HCT116 (cell line): Measurements from ENCODE around the gene SYNPO. TPM values are rescaled to one million over a fixed set of nuclear protein-coding genes. Genes with fewer than 3 reads are reported as not detected.

Experiments
- ATAC-seq: fragments of 200-7000 bp; cut with Tn5 transposase; 2 replicates; pipeline ENCODE4 v1.9.1; 2020; ENCODE audit warnings: mild to moderate bottlenecking, moderate library complexity
- BruUV-seq: library from RNA; stranded (reverse); fragments of 400-500 nt; replicated peaks from 2 replicates; lab custom pipeline; 2021; lab: Mats Ljungman, UMichigan
- CTCF ChIA-PET: fragments of 300-600 bp; sonication (Branson Sonifier 250); formaldehyde crosslinking; loops from one replicate; lab custom pipeline; 2021; ENCODE audit warnings: antibody characterized with exemption; lab: Charles Lee
- POLR2A ChIA-PET: fragments of 300-600, 350-600 bp; sonication (Branson Sonifier 250); formaldehyde crosslinking; loops from one replicate; lab custom pipeline; 2021; ENCODE audit warnings: antibody characterized with exemption; lab: Charles Lee
- RAD21 ChIA-PET, 2 experiments: fragments of 300-600 bp; sonication (Branson Sonifier 250); formaldehyde crosslinking; loops; one replicate each; lab custom pipeline; 2023; ENCODE audit warnings: low total read pairs in 2 of 2; ENCODE audit not compliant: uncharacterized antibody in 2 of 2, unreplicated experiment in 2 of 2, low non-redundant PET in 1 of 2; lab: Charles Lee
- DNase-seq: peaks from one replicate; pipeline ENCODE4 v3.0.0-alpha.2; 2010; ENCODE audit warnings: low read depth, low spot score
- H2AFZ ChIP-seq: fragments of 200-600 bp; shearing (Covaris generic), sonication (generic); 2 replicates; pipeline ENCODE4 v1.6.1; 2017; ENCODE audit warnings: low read depth, mixed run types, mixed read lengths, antibody characterized with exemption, low read length; ENCODE audit not compliant: poor library complexity, severe bottlenecking
- H3K27ac ChIP-seq: 2 replicates; pipeline ENCODE4 v1.5.1; 2012; ENCODE audit warnings: low read depth, low read length
- H3K27me3 ChIP-seq: fragments of 200-600 bp; sonication (generic); 2 replicates; pipeline ENCODE4 v1.6.1; 2016; ENCODE audit warnings: mixed run types, low read length, mixed read lengths; ENCODE audit not compliant: insufficient read depth
- H3K36me3 ChIP-seq, 2 experiments: fragments of 200-500 bp in 1 of 2; fragments of 200-600 bp in 1 of 2; sonication (Bioruptor generic) in 1 of 2; sonication (generic) in 1 of 2; 2 replicates each; pipeline versions ENCODE4 v1.5.1 to v1.6.1; 2014 to 2016; ENCODE audit warnings: low read length in 2 of 2, inconsistent platforms in 1 of 2, mixed read lengths in 1 of 2, mixed run types in 1 of 2; ENCODE audit not compliant: insufficient read depth in 2 of 2, control insufficient read depth in 1 of 2
- H3K4me1 ChIP-seq, 2 experiments: fragments of 200-600 bp in 1 of 2; sonication (generic) in 1 of 2; 2 replicates each; pipeline versions ENCODE4 v1.5.1 to v1.6.1; 2012 to 2017; ENCODE audit warnings: low read length in 2 of 2, inconsistent platforms in 1 of 2, mild to moderate bottlenecking in 1 of 2, mixed read lengths in 1 of 2, mixed run types in 1 of 2, moderate library complexity in 1 of 2; ENCODE audit not compliant: insufficient read depth in 2 of 2, control insufficient read depth in 1 of 2
- H3K4me2 ChIP-seq: fragments of 200-600 bp; sonication (generic); 2 replicates; pipeline ENCODE4 v1.6.1; 2017; ENCODE audit warnings: mixed run types, low read length, mixed read lengths
- H3K4me3 ChIP-seq, 2 experiments: fragments of 200-600 bp in 1 of 2; sonication (generic) in 1 of 2; replicated peaks in 1 of 2; 2 replicates each; pipeline ENCODE4 v1.5.1; 2011 to 2016; ENCODE audit warnings: low read length in 2 of 2, control low read depth in 1 of 2, low read depth in 1 of 2, mild to moderate bottlenecking in 1 of 2, mixed read lengths in 1 of 2, mixed run types in 1 of 2
- H3K79me2 ChIP-seq: fragments of 200-600 bp; sonication (generic); 2 replicates; pipeline ENCODE4 v1.6.1; 2017; ENCODE audit warnings: mild to moderate bottlenecking, mixed run types, low read length, moderate library complexity, mixed read lengths; ENCODE audit not compliant: insufficient read depth
- H3K9ac ChIP-seq: fragments of 200-600 bp; sonication (generic); 2 replicates; pipeline ENCODE4 v1.6.1; 2016; ENCODE audit warnings: low read length, mixed read lengths
- H3K9me2 ChIP-seq: fragments of 200-600 bp; sonication (generic), shearing (Covaris generic); 2 replicates; pipeline ENCODE4 v1.6.1; 2017; ENCODE audit warnings: mixed run types, mild to moderate bottlenecking, moderate library complexity; ENCODE audit not compliant: insufficient read depth
- H3K9me3 ChIP-seq, 2 experiments: fragments of 200-500 bp in 1 of 2; fragments of 200-600 bp in 1 of 2; sonication (Bioruptor generic) in 1 of 2; sonication (generic) in 1 of 2; 2 replicates each; pipeline ENCODE4 v1.6.1; 2014 to 2017; ENCODE audit warnings: low read length in 2 of 2, mixed read lengths in 2 of 2, inconsistent platforms in 1 of 2, low read depth in 1 of 2, mild to moderate bottlenecking in 1 of 2, mixed run types in 1 of 2, moderate library complexity in 1 of 2; ENCODE audit not compliant: control insufficient read depth in 1 of 2, insufficient read depth in 1 of 2
- H4K20me1 ChIP-seq: fragments of 200-600 bp; sonication (generic), shearing (Covaris generic); 2 replicates; pipeline ENCODE4 v1.6.1; 2017; ENCODE audit warnings: mixed run types, mild to moderate bottlenecking, moderate library complexity; ENCODE audit not compliant: insufficient read depth
- ATF3 ChIP-seq: IDR thresholded peaks from 2 replicates; pipeline ENCODE4 v1.6.1; 2012
- CBX3 ChIP-seq: IDR thresholded peaks from 2 replicates; pipeline ENCODE4 v1.6.1; 2012; ENCODE audit warnings: low read depth
- EGR1 ChIP-seq: IDR thresholded peaks from 2 replicates; pipeline ENCODE4 v1.6.1; 2012; ENCODE audit warnings: low read depth
- ELF1 ChIP-seq: IDR thresholded peaks from 2 replicates; pipeline ENCODE4 v1.6.1; 2012; ENCODE audit warnings: low read depth, borderline replicate concordance
- JUND ChIP-seq: IDR thresholded peaks from 2 replicates; pipeline ENCODE4 v1.6.1; 2012
- POLR2AphosphoS5 ChIP-seq: IDR thresholded peaks from 2 replicates; pipeline ENCODE4 v1.6.1; 2011; ENCODE audit warnings: mild to moderate bottlenecking, low read depth, low read length, moderate library complexity
- RAD21 ChIP-seq: IDR thresholded peaks from 2 replicates; pipeline ENCODE4 v1.6.1; 2012; ENCODE audit warnings: low read depth, mild to moderate bottlenecking
- REST ChIP-seq: IDR thresholded peaks from 2 replicates; pipeline ENCODE4 v1.6.1; 2012; ENCODE audit warnings: low read depth
- SIN3A ChIP-seq: IDR thresholded peaks from 2 replicates; pipeline ENCODE4 v1.6.1; 2012; ENCODE audit warnings: low read depth
- SP1 ChIP-seq: IDR thresholded peaks from 2 replicates; pipeline ENCODE4 v1.6.1; 2012; ENCODE audit warnings: low read depth
- SRF ChIP-seq: IDR thresholded peaks from 2 replicates; pipeline ENCODE4 v1.6.1; 2012; ENCODE audit warnings: low read depth
- YY1 ChIP-seq: IDR thresholded peaks from 2 replicates; pipeline ENCODE4 v1.6.1; 2011; ENCODE audit warnings: low read length, low read depth, moderate library complexity, mild to moderate bottlenecking; ENCODE audit not compliant: insufficient replicate concordance; ENCODE audit errors: extremely low read depth
- ZFX ChIP-seq: fragments of 450-650 bp; IDR thresholded peaks from 2 replicates; pipeline ENCODE4 v1.6.1; 2017
- ZNF274 ChIP-seq: fragments of 200-500 bp; sonication (Bioruptor generic); IDR thresholded peaks from 2 replicates; pipeline ENCODE4 v1.6.1; 2014; ENCODE audit warnings: mild to moderate bottlenecking, low read depth, low read length, inconsistent platforms
- intact Hi-C: fragments of 100-400 bp; cut with micrococcal nuclease; formaldehyde crosslinking; loops from 2 replicates; pipeline ENCODE4 v1.10.0; 2022
- total RNA-seq: library from RNA; stranded (reverse); gene quantifications from one replicate; pipeline ENCODE4 v1.2.1, GENCODE V29; 2021; ENCODE audit not compliant: unreplicated experiment
- TF ChIP-seq, protein P1 (sequence below): IDR thresholded peaks from 2 replicates; pipeline ENCODE4 v1.6.1; 2012
- TF ChIP-seq, protein P2 (sequence below), 3 experiments: fragments of 200-600 bp in 1 of 3; sonication (generic) in 1 of 3; IDR thresholded peaks in 2 of 3; conservative IDR thresholded peaks in 1 of 3; 2 replicates each; pipeline ENCODE4 v1.5.1; 2012 to 2017; ENCODE audit warnings: low read depth in 2 of 3, low read length in 2 of 3, antibody characterized with exemption in 1 of 3, borderline replicate concordance in 1 of 3, control low read depth in 1 of 3, mild to moderate bottlenecking in 1 of 3, mixed read lengths in 1 of 3, mixed run types in 1 of 3, moderate library complexity in 1 of 3; ENCODE audit not compliant: insufficient read depth in 1 of 3

Gene SYNPO
- total RNA-seq, 1 experiment from 2014 or later: 8.2 TPM

DNA sequence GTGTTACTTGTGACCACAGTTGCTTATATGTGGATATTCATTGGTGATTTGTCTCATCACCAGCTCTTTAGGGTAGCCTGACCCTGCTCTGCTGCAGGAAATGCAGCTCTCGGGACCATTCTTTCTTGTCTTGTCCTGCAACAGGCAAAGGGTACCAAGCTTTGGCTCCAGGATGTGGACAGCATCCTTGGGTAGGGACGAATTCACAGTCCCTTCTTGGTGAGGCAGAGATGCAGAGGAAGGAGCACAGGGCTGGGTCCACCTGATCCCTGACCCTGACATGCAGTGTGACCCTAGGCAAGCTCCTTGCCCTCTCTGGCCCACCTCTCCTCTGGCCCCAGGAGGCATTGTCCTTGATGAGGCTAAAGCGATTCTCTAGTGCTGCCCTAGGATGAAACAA is 37.0 kb upstream of the SYNPO start:
- Histone ChIP-seq H3K79me2 (no peaks in the 10 kb centered on the region), H3K9ac (no peak overlapping the region), H3K4me3 (no peak overlapping the region), H2AFZ (no peak overlapping the region), H4K20me1 (no peaks in the 10 kb centered on the region), H3K9me2 (no peaks in the 10 kb centered on the region), H3K27ac (no peak overlapping the region), H3K4me1 (peaks cover 0 to 5% of the 10 kb centered on the region in 2 experiments; a peak in 2 of 4 replicates), H3K27me3 (no peaks in the 10 kb centered on the region), H3K9me3 (no peaks in the 10 kb centered on the region), H3K36me3 (no peaks in the 10 kb centered on the region), H3K4me2 (no peak overlapping the region)
- POLR2A ChIA-PET: no interaction called here
- ATAC-seq (no peak), DNase-seq (no peak)
- CTCF ChIA-PET: no interaction called here
- BruUV-seq: no TSS peak
- RAD21 ChIA-PET: no interaction called here
- TF ChIP-seq ZNF274 (no peak), ATF3 (no peak), SIN3A (no peak), SP1 (no peak), ZFX (no peak), REST (no peak), JUND (no peak), YY1 (no peak), CBX3 (no peak), EGR1 (no peak), SRF (no peak), ELF1 (no peak), RAD21 (no peak), POLR2AphosphoS5 (no peak)
- TF ChIP-seq, protein P1, sequence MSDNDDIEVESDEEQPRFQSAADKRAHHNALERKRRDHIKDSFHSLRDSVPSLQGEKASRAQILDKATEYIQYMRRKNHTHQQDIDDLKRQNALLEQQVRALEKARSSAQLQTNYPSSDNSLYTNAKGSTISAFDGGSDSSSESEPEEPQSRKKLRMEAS: no peak
- TF ChIP-seq, protein P2, sequence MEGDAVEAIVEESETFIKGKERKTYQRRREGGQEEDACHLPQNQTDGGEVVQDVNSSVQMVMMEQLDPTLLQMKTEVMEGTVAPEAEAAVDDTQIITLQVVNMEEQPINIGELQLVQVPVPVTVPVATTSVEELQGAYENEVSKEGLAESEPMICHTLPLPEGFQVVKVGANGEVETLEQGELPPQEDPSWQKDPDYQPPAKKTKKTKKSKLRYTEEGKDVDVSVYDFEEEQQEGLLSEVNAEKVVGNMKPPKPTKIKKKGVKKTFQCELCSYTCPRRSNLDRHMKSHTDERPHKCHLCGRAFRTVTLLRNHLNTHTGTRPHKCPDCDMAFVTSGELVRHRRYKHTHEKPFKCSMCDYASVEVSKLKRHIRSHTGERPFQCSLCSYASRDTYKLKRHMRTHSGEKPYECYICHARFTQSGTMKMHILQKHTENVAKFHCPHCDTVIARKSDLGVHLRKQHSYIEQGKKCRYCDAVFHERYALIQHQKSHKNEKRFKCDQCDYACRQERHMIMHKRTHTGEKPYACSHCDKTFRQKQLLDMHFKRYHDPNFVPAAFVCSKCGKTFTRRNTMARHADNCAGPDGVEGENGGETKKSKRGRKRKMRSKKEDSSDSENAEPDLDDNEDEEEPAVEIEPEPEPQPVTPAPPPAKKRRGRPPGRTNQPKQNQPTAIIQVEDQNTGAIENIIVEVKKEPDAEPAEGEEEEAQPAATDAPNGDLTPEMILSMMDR (IDR thresholded peaks at IDR 0.05 in 2 of 3, conservative IDR thresholded peaks at IDR 0.05 in 1 of 3; ENCODE audit: borderline replicate concordance in 1 of 3, insufficient read depth in 1 of 3, low read depth in 2 of 3, low read length in 2 of 3): no peak
- intact Hi-C loops: no loop called here
